Measurements from ENCODE around the gene LCN6. TPM values are rescaled to one million over a fixed set of nuclear protein-coding genes. Genes with fewer than 3 reads are reported as not detected.

Gene LCN6
- total RNA-seq, 2 experiments from 2014 or later = not detected

DNA sequence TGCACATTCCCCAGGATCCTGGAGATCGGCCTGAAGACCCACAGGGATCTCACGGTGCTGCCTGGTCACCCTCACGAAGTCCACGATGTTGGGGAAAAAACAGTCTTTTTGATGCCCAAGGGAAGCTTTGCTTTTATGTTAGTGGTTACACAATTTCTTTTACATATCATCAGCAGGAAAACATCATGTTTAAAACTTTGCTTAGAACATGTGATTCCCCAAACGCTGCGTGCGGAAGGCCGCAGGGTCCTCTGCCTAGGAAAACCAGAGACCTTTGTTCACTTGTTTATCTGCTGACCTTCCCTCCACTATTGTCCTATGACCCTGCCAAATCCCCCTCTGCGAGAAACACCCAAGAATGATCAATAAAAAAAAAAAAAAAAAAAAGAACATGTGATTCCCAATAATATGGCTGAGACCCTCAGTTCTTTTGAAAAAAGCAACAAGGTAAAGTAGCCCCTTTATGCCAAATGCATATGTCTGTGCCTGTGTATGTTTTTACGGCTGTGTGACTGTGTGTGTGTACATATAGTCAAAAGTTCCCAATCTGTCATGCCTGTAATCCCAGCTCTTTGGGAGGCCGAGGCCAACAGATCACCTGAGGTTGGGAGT, 49.6 kb downstream of the LCN6 start:
- H3K36me3 ChIP-seq (ENCODE audit: insufficient read depth, low read length) = no peaks in the 10 kb centered on the region
- H3K4me1 ChIP-seq (ENCODE audit: insufficient read depth, low read length) = peaks cover 20% of the 10 kb centered on the region
- TF ChIP-seq, protein P1, sequence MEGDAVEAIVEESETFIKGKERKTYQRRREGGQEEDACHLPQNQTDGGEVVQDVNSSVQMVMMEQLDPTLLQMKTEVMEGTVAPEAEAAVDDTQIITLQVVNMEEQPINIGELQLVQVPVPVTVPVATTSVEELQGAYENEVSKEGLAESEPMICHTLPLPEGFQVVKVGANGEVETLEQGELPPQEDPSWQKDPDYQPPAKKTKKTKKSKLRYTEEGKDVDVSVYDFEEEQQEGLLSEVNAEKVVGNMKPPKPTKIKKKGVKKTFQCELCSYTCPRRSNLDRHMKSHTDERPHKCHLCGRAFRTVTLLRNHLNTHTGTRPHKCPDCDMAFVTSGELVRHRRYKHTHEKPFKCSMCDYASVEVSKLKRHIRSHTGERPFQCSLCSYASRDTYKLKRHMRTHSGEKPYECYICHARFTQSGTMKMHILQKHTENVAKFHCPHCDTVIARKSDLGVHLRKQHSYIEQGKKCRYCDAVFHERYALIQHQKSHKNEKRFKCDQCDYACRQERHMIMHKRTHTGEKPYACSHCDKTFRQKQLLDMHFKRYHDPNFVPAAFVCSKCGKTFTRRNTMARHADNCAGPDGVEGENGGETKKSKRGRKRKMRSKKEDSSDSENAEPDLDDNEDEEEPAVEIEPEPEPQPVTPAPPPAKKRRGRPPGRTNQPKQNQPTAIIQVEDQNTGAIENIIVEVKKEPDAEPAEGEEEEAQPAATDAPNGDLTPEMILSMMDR (IDR thresholded peaks at IDR 0.05) = no peak
- no peak overlapping the region for H3K27ac ChIP-seq (ENCODE audit: low read depth in 1 of 2, low read length in 2 of 2)
- H3K9me3 ChIP-seq (ENCODE audit: control insufficient read depth in 1 of 2, insufficient read depth in 1 of 2, low read length in 2 of 2) = peaks cover 0 to 16% of the 10 kb centered on the region in 2 experiments
- no peak overlapping the region for H3K4me3 ChIP-seq (ENCODE audit: low read length)
- intact Hi-C loops (cut with DNase I, micrococcal nuclease) = no loop called here
- DNase-seq (no peak), ATAC-seq (ENCODE audit: poor library complexity) (no peak)
- ChIA-PET CTCF (no interaction called here), POLR2A (no interaction called here)
- no peaks in the 10 kb centered on the region for H3K9me3 Mint-ChIP-seq
- H3K27me3 ChIP-seq (ENCODE audit: control insufficient read depth in 1 of 2, insufficient read depth in 2 of 2, low read length in 2 of 2) = peaks cover 11 to 15% of the 10 kb centered on the region in 2 experiments
- H3K4me3 Mint-ChIP-seq = no peak overlapping the region
- H3K27me3 Mint-ChIP-seq = peaks cover 33% of the 10 kb centered on the region
- H3K36me3 Mint-ChIP-seq (ENCODE audit: low read depth) = no peaks in the 10 kb centered on the region
- peaks cover 11% of the 10 kb centered on the region for H3K4me1 Mint-ChIP-seq (ENCODE audit: low read depth)
- no peak overlapping the region for H3K27ac Mint-ChIP-seq

DNA sequence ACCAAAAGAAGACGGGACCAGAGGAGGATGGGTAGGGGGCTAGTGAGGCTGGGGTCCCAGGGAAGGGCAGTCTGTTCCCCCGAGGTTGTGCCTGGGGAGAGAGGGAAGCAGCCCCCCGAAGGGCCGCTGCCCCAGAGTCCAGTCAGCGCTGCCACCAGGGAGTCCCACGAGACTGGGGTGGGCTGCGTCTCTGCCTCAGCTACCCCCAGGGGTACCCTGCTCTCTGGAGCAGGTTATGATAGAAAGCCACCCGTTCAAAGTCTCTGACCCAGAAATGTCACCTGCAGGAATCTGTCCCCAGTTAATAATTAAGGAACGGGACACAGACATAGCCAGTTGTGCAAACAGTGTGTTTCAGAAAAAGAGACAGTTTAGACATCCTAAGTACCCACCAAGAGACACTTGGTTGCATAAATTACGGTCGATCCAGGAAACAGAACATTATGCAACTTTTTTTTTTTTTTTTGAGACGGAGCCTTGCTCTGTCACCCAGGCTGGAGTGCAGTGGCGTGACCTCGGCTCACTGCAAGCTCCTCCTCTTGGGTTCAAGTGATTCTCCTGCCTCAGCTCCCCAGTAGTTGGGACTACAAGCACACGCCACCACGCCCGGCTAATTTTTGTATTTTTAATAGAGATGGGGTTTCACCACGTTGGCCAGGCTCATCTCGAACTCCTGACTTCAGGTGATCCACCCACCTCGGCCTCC, 50.4 kb downstream of the LCN6 start:
- Mint-ChIP-seq H3K4me1 (ENCODE audit: low read depth) (peaks cover 11% of the 10 kb centered on the region), H3K27ac (no peak overlapping the region), H3K36me3 (ENCODE audit: low read depth) (no peaks in the 10 kb centered on the region), H3K9me3 (no peaks in the 10 kb centered on the region), H3K27me3 (peaks cover 37% of the 10 kb centered on the region), H3K4me3 (no peak overlapping the region)
- POLR2A ChIA-PET = no interaction called here
- DNase-seq (no peak), ATAC-seq (ENCODE audit: poor library complexity) (no peak)
- H3K27me3 ChIP-seq (ENCODE audit: control insufficient read depth in 1 of 2, insufficient read depth in 2 of 2, low read length in 2 of 2) = peaks cover 11 to 15% of the 10 kb centered on the region in 2 experiments
- peaks cover 20% of the 10 kb centered on the region for H3K4me1 ChIP-seq (ENCODE audit: insufficient read depth, low read length)
- CTCF ChIA-PET = no interaction called here
- H3K4me3 ChIP-seq (ENCODE audit: low read length) = no peak overlapping the region
- TF ChIP-seq, protein P1 (IDR thresholded peaks at IDR 0.05) = no peak
- no peaks in the 10 kb centered on the region for H3K36me3 ChIP-seq (ENCODE audit: insufficient read depth, low read length)
- intact Hi-C loops (cut with DNase I, micrococcal nuclease) = no loop called here
- H3K9me3 ChIP-seq (ENCODE audit: control insufficient read depth in 1 of 2, insufficient read depth in 1 of 2, low read length in 2 of 2) = peaks cover 0 to 16% of the 10 kb centered on the region in 2 experiments
- no peak overlapping the region for H3K27ac ChIP-seq (ENCODE audit: low read depth in 1 of 2, low read length in 2 of 2)

DNA sequence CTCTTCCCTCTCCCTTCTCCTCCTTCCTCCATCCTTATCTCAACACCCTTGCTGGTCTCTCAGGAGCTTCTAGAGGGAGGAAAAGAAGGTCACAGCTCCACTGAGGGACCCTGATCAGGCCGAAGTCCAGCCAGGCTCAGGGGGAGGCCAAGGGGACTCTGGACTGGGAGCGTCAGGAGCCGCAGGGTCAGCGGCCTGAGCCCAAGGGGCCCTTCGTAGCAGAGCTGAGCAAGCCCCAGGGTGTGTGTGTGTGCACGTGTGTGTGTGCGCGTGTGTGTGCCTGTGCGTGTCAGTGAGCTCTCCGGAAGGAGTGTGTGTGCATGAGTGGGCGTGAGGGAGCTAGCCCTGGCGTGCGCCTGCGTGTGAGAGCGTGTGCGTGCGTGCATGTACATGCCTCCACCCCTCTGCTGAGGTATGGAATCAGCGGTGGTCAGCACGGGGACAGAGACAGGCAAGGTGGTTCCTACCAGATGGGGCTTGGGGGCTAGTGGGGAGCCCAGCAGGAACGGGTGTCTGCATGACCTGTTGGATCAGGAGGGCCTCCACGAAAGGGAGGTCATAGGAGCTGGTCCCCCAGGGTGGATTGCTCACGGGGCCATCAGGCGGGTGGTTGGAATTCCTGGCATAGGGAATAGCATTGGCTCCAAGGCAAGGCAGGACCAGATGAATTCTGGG, 51.0 kb downstream of the LCN6 start:
- DNase-seq = no peak
- POLR2A ChIA-PET = no interaction called here

More for the DNA sequence above, 51.0 kb downstream of the LCN6 start:
- peaks cover 11% of the 10 kb centered on the region for H3K4me1 Mint-ChIP-seq (ENCODE audit: low read depth)
- no peak for ATAC-seq (ENCODE audit: poor library complexity)
- no peaks in the 10 kb centered on the region for H3K36me3 Mint-ChIP-seq (ENCODE audit: low read depth)
- CTCF ChIA-PET = no interaction called here
- H3K4me3 ChIP-seq (ENCODE audit: low read length) = no peak overlapping the region
- intact Hi-C loops (cut with DNase I, micrococcal nuclease) = no loop called here
- H3K27ac ChIP-seq (ENCODE audit: low read depth in 1 of 2, low read length in 2 of 2) = no peak overlapping the region
- no peaks in the 10 kb centered on the region for H3K36me3 ChIP-seq (ENCODE audit: insufficient read depth, low read length)
- no peak overlapping the region for H3K27ac Mint-ChIP-seq
- H3K9me3 Mint-ChIP-seq = no peaks in the 10 kb centered on the region
- H3K27me3 ChIP-seq (ENCODE audit: control insufficient read depth in 1 of 2, insufficient read depth in 2 of 2, low read length in 2 of 2) = peaks cover 11 to 15% of the 10 kb centered on the region in 2 experiments
- H3K27me3 Mint-ChIP-seq = peaks cover 35% of the 10 kb centered on the region
- H3K4me1 ChIP-seq (ENCODE audit: insufficient read depth, low read length) = peaks cover 20% of the 10 kb centered on the region
- no peak overlapping the region for H3K4me3 Mint-ChIP-seq
- H3K9me3 ChIP-seq (ENCODE audit: control insufficient read depth in 1 of 2, insufficient read depth in 1 of 2, low read length in 2 of 2) = peaks cover 0 to 16% of the 10 kb centered on the region in 2 experiments
- TF ChIP-seq, protein P1 (IDR thresholded peaks at IDR 0.05) = no peak
